Fibroblast of pulmonary artery (primary cell): ENCODE data around the gene TMEM79.
A peak's percentile ranks its signal among the peaks of the same experiment; 100 is the strongest.

Experiments used
- DNase-seq: peaks from one replicate; pipeline ENCODE4 v3.0.0-alpha.2; 2010; ENCODE audit warnings: low read depth
- H3K4me3 ChIP-seq: replicated peaks from 2 replicates; pipeline ENCODE4 v1.5.1; 2011; ENCODE audit warnings: low read depth, mild to moderate bottlenecking, control low read depth, low read length, moderate library complexity
- TF ChIP-seq, protein P1 (sequence below): IDR thresholded peaks from 2 replicates; pipeline ENCODE4 v1.5.1; 2011; ENCODE audit warnings: mild to moderate bottlenecking, control low read depth, low read length, inconsistent platforms; ENCODE audit errors: missing control alignments

The TMEM79 gene

DNA sequence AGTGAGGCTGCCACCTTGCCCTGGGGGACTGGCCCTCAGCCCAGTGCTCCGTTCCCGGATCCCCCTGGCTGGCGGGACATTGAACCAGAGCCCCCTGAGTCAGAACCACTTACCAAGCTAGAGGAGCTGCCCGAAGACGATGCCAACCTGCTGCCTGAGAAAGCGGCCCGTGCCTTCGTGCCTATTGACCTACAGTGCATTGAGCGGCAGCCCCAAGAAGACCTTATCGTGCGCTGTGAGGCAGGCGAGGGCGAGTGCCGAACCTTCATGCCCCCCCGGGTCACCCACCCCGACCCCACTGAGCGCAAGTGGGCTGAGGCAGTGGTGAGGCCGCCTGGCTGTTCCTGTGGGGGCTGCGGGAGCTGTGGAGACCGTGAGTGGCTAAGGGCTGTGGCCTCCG, 1.3 kb downstream of the TMEM79 start:
- no peak overlapping the region for H3K4me3 ChIP-seq
- DNase-seq: no peak

DNA sequence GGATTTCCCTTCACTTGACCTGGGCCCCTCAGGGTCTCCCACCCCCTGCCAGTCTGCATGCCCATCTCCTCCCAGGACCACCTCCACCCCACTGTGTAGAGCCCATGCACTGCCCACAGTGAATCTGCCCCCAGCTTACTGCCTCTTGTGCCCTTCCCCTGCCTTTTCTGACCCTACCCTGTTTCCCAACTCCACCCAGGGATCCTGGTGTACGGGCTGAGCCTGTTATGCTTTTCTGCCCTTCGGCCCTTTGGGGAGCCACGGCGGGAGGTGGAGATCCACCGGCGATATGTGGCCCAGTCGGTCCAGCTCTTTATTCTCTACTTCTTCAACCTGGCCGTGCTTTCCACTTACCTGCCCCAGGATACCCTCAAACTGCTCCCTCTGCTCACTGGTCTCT, 1.9 kb downstream of the TMEM79 start:
- H3K4me3 ChIP-seq: no peak overlapping the region
- DNase-seq: no peak
- TF ChIP-seq, protein P1, sequence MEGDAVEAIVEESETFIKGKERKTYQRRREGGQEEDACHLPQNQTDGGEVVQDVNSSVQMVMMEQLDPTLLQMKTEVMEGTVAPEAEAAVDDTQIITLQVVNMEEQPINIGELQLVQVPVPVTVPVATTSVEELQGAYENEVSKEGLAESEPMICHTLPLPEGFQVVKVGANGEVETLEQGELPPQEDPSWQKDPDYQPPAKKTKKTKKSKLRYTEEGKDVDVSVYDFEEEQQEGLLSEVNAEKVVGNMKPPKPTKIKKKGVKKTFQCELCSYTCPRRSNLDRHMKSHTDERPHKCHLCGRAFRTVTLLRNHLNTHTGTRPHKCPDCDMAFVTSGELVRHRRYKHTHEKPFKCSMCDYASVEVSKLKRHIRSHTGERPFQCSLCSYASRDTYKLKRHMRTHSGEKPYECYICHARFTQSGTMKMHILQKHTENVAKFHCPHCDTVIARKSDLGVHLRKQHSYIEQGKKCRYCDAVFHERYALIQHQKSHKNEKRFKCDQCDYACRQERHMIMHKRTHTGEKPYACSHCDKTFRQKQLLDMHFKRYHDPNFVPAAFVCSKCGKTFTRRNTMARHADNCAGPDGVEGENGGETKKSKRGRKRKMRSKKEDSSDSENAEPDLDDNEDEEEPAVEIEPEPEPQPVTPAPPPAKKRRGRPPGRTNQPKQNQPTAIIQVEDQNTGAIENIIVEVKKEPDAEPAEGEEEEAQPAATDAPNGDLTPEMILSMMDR: no peak

More for the DNA sequence above, 1.3 kb downstream of the TMEM79 start:
- TF ChIP-seq, protein P1: no peak

DNA sequence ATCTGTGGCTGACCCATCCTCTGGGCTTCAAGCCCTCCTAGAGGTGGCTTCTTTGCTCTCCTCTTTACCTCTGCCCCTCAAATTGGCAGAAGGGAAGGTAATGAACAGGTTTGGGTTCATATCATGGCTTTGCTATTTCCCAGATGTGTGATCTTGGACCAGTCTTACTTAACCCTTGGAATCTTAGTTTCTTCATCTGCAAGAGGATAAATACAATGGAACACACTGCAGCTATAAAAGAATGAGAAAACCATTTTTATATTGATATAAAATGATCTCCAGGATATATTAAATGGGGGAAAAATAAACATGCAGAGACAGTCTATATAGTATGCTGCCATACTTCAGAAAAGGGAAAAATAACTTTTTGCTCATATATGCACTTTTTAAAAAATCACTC, 5.7 kb downstream of the TMEM79 start:
- no peak for DNase-seq
- TF ChIP-seq, protein P1: no peak
- H3K4me3 ChIP-seq: no peak overlapping the region

- peak; percentile 77 for DNase-seq
- TF ChIP-seq, protein P1: no peak
- peak overlapping the region; percentile 55 for H3K4me3 ChIP-seq
These were observed 7.3 kb downstream of the TMEM79 start for GRCh38 chr1:156291226-156292061.

- DNase-seq: no peak
- TF ChIP-seq, protein P1: no peak
- no peak overlapping the region for H3K4me3 ChIP-seq
These were observed 8.9 kb downstream of the TMEM79 start for GRCh38 chr1:156293098-156293434.

- peak overlapping the region; percentile 97 for H3K4me3 ChIP-seq
- no peak for DNase-seq
- TF ChIP-seq, protein P1: no peak
These were observed 9.8 kb downstream of the TMEM79 start for GRCh38 chr1:156293895-156294294.
